Measurements from ENCODE around the gene HMGCS1. TPM values are rescaled to one million over a fixed set of nuclear protein-coding genes. Genes with fewer than 3 reads are reported as not detected.

Gene HMGCS1
- total and polyA plus RNA-seq, 2 of the 8 experiments (the other 6 are each of a cell fraction or from before 2014, with no cell fraction given) = 63.6 to 236 TPM

DNA sequence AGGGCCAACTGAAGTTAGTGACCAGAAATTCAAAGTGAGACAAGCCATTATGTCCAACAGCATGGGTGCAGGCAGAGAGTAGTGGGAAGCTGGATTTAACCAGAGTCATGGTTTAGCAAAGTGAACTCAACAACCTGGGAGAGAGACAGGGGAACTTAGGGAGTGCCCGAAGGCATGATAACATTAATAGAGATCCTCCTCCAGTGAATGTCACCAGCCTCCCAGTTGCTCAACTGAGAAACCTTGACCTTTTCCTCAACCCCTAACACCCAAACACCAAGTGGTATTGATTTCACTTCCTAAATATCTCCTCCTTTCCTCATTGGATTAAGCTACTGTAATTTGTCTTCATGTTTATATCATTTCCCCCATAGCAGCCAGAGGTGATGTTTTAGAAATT lies 42.6 kb downstream of the HMGCS1 start:
- peaks cover 0 to 4% (median 0%) of the 10 kb centered on the region in 4 experiments; a peak in 1 of 7 replicates for H3K4me1 ChIP-seq (replicated peaks in 1 of 4; ENCODE audit: control insufficient read depth in 3 of 4, insufficient read depth in 4 of 4, low read length in 3 of 4)
- WGBS, 2 experiments (ENCODE audit: extremely low coverage in 1 of 2, insufficient coverage in 1 of 2, insufficient read length in 1 of 2, insufficient replicate concordance in 2 of 2, low coverage in 1 of 2, low lambda C conversion rate in 2 of 2, missing lambda C conversion rate in 1 of 2) = 92% methylated on average over 1 of the region's 1 CpG; no CpG with 5 or more reads in 1 of the 2 experiments
- no peak overlapping the region for H3K56ac ChIP-seq (replicated peaks; ENCODE audit: insufficient read length, low read depth, low read length)
- H3K18ac ChIP-seq (ENCODE audit: extremely low read depth, low read length) = no peak overlapping the region
- H3K36me3 ChIP-seq (ENCODE audit: control insufficient read depth in 2 of 4, insufficient read depth in 4 of 4, low read length in 3 of 4) = no peaks in the 10 kb centered on the region
- no peak for FAIRE-seq
- H2AK5ac ChIP-seq (ENCODE audit: low read depth, low read length) = no peak overlapping the region
- ChIA-PET CTCF (ENCODE audit: partially characterized antibody) (interaction anchor here (0.6 kb wide), 1 partner anchor 381 kb away, joined by 3 read pairs; no protein-coding TSS in a partner anchor), POLR2A (ENCODE audit: partially characterized antibody) (no interaction called here)
- no peaks in the 10 kb centered on the region for H3K27me3 ChIP-seq (replicated peaks in 1 of 4; ENCODE audit: control insufficient read depth in 3 of 4, extremely low read depth in 1 of 4, insufficient read depth in 3 of 4, low read length in 3 of 4)
- H2BK5ac ChIP-seq (ENCODE audit: low read depth, low read length) = no peak overlapping the region
- H3K9ac ChIP-seq (replicated peaks in 1 of 4; ENCODE audit: extremely low read depth in 1 of 4, low read depth in 3 of 4, low read length in 3 of 4) = no peak overlapping the region
- no peak overlapping the region for H2BK120ac ChIP-seq (replicated peaks; ENCODE audit: low read depth, low read length)
- H3K79me2 ChIP-seq (ENCODE audit: control insufficient read depth in 1 of 2, insufficient read depth in 2 of 2, low read length in 2 of 2) = no peaks in the 10 kb centered on the region
- H3K23ac ChIP-seq (ENCODE audit: insufficient read length) = no peak overlapping the region
- no peak overlapping the region for H3K4ac ChIP-seq (replicated peaks; ENCODE audit: insufficient read length, low read depth, low read length)
- H3K79me1 ChIP-seq (ENCODE audit: low read depth, low read length) = no peaks in the 10 kb centered on the region
- H3K14ac ChIP-seq (ENCODE audit: insufficient read length) = no peak overlapping the region
- no peak overlapping the region for H3K4me3 ChIP-seq (ENCODE audit: extremely low read depth in 1 of 4, insufficient read depth in 2 of 4, low read depth in 3 of 4, low read length in 4 of 4)
- H4K91ac ChIP-seq (replicated peaks; ENCODE audit: insufficient read length, low read length) = no peak overlapping the region
- H2BK12ac ChIP-seq (ENCODE audit: low read depth, low read length) = no peak overlapping the region
- H3K23me2 ChIP-seq (ENCODE audit: low read depth, low read length) = 0 out of 2 replicates have a peak, but pooled peaks cover 2% of the 10 kb centered on the region
- no peaks in the 10 kb centered on the region for H4K20me1 ChIP-seq (replicated peaks in 1 of 2; ENCODE audit: control insufficient read depth in 1 of 2, insufficient read depth in 2 of 2, low read length in 2 of 2)
- no peak overlapping the region for H2AFZ ChIP-seq (ENCODE audit: low read length)
- no peak overlapping the region for H4K8ac ChIP-seq (ENCODE audit: extremely low read depth, insufficient read depth, low read length)
- H3K27ac ChIP-seq (ENCODE audit: low read depth, low read length) = no peak overlapping the region
- no peak overlapping the region for H2BK15ac ChIP-seq (ENCODE audit: low read length)
- H3K9me3 ChIP-seq (ENCODE audit: insufficient read depth in 2 of 2, low read depth in 1 of 2, low read length in 1 of 2) = peaks cover 0 to 3% of the 10 kb centered on the region in 2 experiments; a peak in 1 of 4 replicates
- H3K4me2 ChIP-seq (ENCODE audit: insufficient read depth in 1 of 2, low read depth in 2 of 2, low read length in 2 of 2) = no peak overlapping the region
- H4K5ac ChIP-seq (ENCODE audit: insufficient read length, low read depth, low read length) = no peak overlapping the region
- no peak overlapping the region for H2BK20ac ChIP-seq (ENCODE audit: low read length)
- no peak for DNase-seq (ENCODE audit: low read depth in 1 of 2, low spot score in 2 of 2)
- TF ChIP-seq, protein P1, sequence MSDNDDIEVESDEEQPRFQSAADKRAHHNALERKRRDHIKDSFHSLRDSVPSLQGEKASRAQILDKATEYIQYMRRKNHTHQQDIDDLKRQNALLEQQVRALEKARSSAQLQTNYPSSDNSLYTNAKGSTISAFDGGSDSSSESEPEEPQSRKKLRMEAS (IDR thresholded peaks at IDR 0.05) = no peak
- TF ChIP-seq CBX5 (IDR thresholded peaks at IDR 0.05; ENCODE audit: low read depth, low read length) (no peak), RBBP5 (IDR thresholded peaks at IDR 0.05; ENCODE audit: borderline replicate concordance, low read depth, low read length) (no peak), CHD2 (IDR thresholded peaks at IDR 0.05; ENCODE audit: low read length) (no peak), FOSL1 (IDR thresholded peaks at IDR 0.05; ENCODE audit: insufficient read depth, low read depth, low read length) (no peak), SIX5 (IDR thresholded peaks at IDR 0.05; ENCODE audit: low read depth, low read length) (no peak), SUZ12 (IDR thresholded peaks at IDR 0.05; ENCODE audit: low read length) (no peak), SIRT6 (IDR thresholded peaks at IDR 0.05; ENCODE audit: low read length) (no peak), EP300 (IDR thresholded peaks at IDR 0.05; ENCODE audit: borderline replicate concordance in 1 of 2, low read depth in 2 of 2, low read length in 2 of 2) (no peak), SIN3A (conservative IDR thresholded peaks at IDR 0.05 in 1 of 2, IDR thresholded peaks at IDR 0.05 in 1 of 2; ENCODE audit: low read depth in 1 of 2, low read length in 2 of 2) (no peak), TBP (IDR thresholded peaks at IDR 0.05; ENCODE audit: low read depth, low read length) (no peak)

Data from H1 (cell line).